ENCODE results near the gene RAB33A.
"Not testable (repeated sequence)": the region's sequence is repeated elsewhere in the genome, so short reads cannot be mapped to it uniquely, and the experiment has no call there.

RAB33A gene

GRCh38 chrX:130172127-130172845 lies 524 bp downstream of the RAB33A start:
- no peak for DNase-seq (ENCODE audit: low read depth in 3 of 3)

DNA sequence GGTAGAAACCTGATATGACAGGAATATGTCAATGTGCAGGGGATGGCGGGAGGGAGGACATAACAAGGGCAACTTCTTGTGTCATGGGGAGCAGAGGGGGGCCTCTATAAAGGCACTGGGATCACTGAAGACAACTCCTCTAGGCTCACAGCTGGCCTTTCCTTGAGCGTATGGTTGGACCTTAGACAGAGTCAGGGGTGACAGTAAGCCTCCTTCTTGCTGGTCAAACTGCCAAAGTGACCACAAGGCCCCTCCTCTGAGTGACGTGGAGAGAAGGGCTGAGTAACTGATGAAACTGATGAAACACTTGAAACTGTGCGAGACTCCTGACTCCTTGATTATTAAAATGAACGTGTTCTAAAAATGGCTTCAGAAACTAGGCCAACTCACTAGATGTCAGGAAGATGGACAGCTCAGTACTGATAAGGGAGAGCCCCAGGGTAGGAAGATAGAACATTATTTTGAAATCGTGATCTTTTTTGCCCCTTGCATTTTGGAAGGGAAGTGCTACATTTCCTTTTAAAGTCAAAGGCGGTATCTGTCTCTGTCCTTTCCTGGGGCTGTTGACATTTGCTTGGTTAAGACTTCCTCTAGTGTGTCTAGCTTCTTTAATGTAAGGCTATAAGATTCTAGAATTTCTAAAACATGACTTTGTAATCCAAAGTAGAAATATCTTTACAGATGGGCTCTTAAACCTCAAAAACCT lies 1.6 kb downstream of the RAB33A start:
- DNase-seq (ENCODE audit: low read depth in 3 of 3) = peak in 1 of 3 donors; percentile 7

- DNase-seq (ENCODE audit: low read depth in 3 of 3) = no peak
These were observed 2.4 kb downstream of the RAB33A start for GRCh38 chrX:130174045-130174704.

GRCh38 chrX:130174937-130175336 lies 3.2 kb downstream of the RAB33A start:
- DNase-seq (ENCODE audit: low read depth in 3 of 3) = no peak

DNA sequence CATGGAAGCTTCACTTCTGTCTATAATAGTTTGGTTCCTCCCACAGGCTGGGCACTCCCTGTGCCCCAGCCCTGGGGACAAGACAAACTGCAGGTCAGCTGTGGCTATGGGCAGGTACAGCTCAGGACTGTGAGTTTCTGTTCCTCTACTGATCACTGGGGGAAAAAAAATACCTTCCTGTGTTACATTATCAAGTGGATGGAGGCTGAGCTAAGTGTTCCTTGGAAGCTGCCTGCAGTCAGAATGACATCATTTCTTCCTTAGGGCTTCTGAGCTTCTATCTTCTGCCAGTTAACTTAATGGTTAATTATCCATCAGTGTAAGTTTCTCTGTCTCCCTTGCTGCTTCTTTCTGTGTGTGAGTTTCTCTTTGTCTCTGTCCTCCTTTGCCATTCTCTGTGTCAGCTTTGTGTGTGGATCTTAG lies 4.6 kb downstream of the RAB33A start:
- no peak for DNase-seq (ENCODE audit: low read depth in 3 of 3)

- no peak for DNase-seq (ENCODE audit: low read depth in 3 of 3)
These were observed 5.2 kb downstream of the RAB33A start for GRCh38 chrX:130176942-130177341.

- no peak for DNase-seq (ENCODE audit: low read depth in 3 of 3)
These were observed 7.4 kb downstream of the RAB33A start for GRCh38 chrX:130179170-130179569.

DNA sequence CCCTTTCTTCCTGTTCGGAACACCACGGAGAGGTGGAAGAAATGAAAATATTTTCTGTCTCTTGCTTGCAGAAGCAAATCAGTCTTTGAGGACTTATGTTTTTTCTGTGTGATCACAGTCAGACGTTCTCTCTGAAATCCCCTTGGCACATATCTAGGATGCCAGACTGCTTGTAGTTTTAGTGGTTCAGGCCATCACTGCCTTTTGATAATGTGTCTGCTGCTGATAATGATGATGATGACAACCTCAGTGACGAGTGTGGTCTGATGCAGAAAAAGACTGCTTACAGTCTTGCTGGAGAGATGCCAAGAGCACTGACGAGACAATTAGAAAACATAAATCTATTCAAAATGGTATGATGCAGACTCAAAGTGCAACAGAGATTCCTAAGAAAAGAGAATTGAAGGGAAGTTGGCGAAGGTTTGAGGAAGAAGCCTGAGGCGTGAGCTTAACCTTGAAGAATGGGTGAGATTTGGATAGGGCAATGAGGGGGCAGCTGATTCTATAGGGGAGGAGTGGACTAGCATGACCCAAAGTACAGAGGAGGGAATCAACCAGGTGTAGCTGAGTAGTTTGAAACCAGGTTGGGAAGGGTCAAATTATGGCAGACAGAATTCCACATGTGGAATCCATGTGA lies 7.9 kb downstream of the RAB33A start:
- DNase-seq (ENCODE audit: low read depth in 3 of 3) = no peak

DNA sequence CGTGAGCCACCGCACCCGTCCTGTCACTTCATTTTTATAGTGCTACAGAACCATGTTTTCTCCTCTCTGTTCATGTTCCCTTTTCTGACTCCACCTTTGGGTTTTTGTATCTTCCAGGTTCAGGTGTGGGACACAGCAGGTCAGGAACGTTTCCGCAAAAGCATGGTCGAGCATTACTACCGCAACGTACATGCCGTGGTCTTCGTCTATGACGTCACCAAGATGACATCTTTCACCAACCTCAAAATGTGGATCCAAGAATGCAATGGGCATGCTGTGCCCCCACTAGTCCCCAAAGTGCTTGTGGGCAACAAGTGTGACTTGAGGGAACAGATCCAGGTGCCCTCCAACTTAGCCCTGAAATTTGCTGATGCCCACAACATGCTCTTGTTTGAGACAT lies 12.4 kb downstream of the RAB33A start:
- no peak for DNase-seq (ENCODE audit: low read depth in 3 of 3)

- DNase-seq (ENCODE audit: low read depth in 3 of 3) = no peak
These were observed 13.1 kb downstream of the RAB33A start for GRCh38 chrX:130184857-130185256.

DNA sequence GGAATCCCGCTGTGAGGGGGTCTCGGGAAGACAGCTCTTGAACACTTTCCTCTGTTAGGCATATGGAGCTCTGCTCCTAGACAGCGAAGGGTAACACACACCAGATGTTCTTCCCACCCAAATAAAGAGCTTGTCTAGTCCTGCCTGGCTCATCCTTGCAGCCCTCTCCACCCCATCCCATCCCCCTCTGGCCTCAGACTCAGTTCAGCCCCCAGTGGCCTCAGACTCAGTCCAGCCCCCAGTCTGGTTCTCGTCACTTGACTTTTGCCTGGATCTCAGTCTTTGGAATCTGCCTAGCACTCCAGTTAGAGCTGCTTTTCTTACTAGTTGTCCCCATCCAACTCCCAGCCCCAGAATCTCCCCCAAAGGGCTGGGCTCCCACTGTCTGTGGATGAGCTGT lies 14.9 kb downstream of the RAB33A start:
- no peak for DNase-seq (ENCODE audit: low read depth in 3 of 3)

DNA sequence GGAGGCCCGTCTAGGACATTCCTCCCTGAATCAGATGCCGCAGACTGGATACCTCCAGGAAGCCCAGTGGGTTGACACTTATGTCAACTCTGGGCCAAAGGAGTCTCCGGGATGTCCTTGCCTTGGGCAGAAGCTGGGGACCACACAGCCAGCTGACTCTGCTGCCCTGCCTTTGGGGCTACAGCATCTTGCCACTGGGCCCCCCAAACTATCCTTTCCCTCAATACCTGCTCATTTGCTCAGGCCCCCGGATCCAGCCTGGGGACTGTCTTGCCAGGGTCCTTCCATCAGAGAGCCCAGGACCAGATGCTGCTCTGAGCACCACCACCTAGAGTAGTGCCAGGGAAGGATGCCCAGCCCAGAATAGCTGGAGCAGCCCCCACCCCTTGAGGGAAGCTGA lies 19.0 kb downstream of the RAB33A start:
- no peak for DNase-seq (ENCODE audit: low read depth in 3 of 3)

DNA sequence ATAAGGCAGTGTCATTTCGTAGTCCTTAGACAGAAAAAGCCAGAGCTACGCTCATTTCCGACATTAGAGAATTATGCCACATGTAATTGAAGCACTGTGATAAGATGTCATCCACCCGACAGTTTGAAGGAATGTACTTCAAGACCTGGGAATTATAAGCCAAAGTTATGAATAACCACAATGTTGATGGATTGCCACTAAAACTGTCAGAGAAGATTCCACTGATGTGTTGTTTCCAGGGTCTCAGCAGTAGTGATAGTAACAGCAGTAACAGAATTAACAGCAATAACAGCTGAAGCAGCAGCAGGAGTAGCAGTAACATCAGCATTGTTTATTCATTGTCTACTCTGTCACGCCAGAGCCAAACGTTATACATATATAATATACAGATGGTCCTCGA lies 24.7 kb downstream of the RAB33A start:
- no peak for DNase-seq (ENCODE audit: low read depth in 3 of 3)

GRCh38 chrX:130197464-130197863 lies 25.7 kb downstream of the RAB33A start:
- no peak for DNase-seq (ENCODE audit: low read depth in 3 of 3)

DNA sequence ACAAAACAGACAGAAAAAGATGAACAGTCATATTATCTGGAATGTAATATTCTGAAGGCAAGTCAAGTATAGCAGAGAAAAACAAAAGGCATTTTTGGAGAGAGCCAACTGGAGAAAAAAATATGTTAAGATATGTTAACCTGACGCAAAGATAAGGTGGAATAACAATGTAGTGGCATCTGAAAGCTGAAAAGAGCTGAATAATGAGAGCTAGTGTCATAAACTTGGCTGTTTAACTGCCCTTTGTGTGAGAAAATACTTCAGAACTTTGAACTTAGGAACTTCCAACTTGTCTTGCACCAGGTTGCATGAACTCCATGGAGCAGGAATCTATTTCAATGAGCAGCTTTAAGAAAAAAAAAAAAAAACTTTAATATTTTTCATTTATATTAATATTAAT lies 32.9 kb downstream of the RAB33A start:
- DNase-seq (ENCODE audit: low read depth in 3 of 3) = no peak

GRCh38 chrX:130211415-130212186 lies 39.8 kb downstream of the RAB33A start:
- DNase-seq (ENCODE audit: low read depth in 3 of 3) = no peak

GRCh38 chrX:130212371-130212770 lies 40.6 kb downstream of the RAB33A start:
- DNase-seq (ENCODE audit: low read depth in 3 of 3) = no peak

DNA sequence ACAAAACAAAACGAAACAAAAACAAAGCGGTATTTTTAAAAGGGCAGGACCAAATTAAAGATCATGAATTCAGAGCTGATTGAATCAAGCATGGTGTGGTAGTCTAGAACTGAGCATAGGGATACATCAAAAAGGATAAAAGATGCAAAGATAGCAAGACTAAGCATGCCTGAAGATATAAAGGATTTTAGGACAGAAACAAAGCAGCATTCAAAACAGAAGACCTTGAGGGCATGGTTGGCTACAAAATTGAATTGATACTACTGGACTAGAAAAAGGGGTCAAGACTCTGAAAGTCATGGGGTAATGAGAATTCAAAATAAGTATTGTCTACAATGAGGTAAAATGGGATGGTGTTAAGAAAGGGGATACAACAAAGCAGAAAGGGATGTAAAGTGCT lies 41.6 kb downstream of the RAB33A start:
- no peak for DNase-seq (ENCODE audit: low read depth in 3 of 3)

- no peak for DNase-seq (ENCODE audit: low read depth in 3 of 3)
These were observed 44.6 kb downstream of the RAB33A start for GRCh38 chrX:130216320-130216719.

DNA sequence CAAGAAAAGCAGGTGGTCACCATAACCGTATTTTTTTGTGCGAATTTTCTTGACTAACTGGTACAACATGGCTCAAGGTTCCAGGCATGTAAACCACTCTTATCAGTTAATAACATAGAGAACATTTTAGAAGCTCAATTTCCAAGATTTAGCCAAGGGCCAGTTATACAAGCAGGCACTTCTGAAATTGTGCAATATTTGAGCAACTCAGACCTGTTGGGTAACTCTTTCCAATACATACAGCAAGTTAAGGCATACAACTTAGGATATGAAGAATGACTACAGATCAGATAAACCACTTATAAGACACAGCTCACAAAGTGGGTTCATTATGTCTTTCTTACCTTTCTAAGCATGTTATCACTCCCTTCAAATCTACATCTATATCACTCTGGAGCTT lies 53.0 kb downstream of the RAB33A start:
- DNase-seq (ENCODE audit: low read depth in 3 of 3) = no peak

DNA sequence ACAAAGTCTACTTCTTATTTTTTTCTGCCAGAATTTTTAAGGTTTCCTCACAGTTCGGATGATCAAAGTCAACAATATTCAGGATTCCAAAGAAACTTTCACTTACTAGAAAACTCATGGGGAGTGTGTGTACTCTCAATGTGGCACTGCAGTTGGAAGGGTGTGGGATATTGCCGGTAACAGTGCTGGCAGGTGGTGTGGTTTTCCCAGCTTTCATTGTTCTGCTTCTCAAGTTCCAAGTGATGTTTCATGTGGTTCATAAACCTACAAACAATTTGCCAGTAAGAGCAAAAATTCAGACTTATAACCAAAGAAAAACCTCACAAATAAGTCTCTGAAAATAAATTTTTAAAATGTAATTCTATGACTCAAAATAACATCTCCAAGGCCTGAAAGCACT lies 57.1 kb downstream of the RAB33A start:
- DNase-seq (ENCODE audit: low read depth in 3 of 3) = no peak

DNA sequence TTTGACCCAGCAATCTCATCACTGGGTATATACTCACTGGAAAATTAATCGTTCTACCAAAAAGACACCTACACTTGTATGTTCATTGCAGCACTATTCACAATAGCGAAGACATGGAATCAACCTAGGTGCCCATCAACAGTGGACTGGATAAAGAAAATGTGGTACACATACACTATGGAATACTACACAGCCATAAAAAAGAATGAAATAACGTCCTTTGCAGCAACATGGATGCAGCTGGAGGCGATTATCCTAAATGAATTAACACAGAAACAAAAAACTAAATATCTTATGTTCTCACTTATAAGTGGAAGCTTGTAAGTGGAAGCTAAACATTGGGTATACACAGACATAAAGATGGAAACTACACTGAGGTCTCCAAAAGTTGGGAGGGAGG lies 59.4 kb downstream of the RAB33A start:
- DNase-seq (ENCODE audit: low read depth in 3 of 3) = not testable (repeated sequence)

All from stimulated activated CD4-positive, alpha-beta T cell treated with anti-CD3 and anti-CD28 coated beads, TNF-alpha, amount 100 ng/mL, for 48 hours (primary cell).